HG02678 (cell line): Measurements from ENCODE around the gene NTNG2.

Source experiments
- ATAC-seq: cut with Tn5 transposase; IDR thresholded peaks from one replicate; pipeline ENCODE4 v1.9.1; 2021; ENCODE audit warnings: mild to moderate bottlenecking, moderate library complexity; ENCODE audit not compliant: unreplicated experiment

Gene NTNG2

GRCh38 chr9:132146039-132146438 is 15.8 kb upstream of the NTNG2 start:
- no peak for ATAC-seq

- no peak for ATAC-seq
These were observed 15.3 kb upstream of the NTNG2 start for GRCh38 chr9:132146575-132146974.

- ATAC-seq, result no peak
These were observed 14.5 kb upstream of the NTNG2 start for GRCh38 chr9:132147331-132147730.

DNA sequence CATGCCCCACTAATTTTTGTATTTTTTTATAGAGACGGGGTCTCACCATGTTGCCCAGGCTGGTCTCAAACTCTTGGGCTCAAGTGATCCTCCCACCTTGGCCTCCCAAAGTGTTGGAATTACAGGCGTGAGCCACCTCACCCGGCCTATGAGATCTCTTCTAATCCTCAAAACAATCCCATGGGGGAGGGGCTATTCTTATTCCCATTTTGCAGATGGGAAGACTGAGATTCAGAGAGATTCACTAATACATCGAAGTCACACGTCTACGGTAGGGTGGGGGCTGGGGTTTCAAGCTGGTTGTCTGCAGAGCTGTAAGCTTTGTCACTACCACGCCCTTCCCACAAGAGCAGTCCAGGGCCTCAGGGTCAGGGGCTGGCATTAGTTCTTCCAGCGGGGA is 14.0 kb upstream of the NTNG2 start:
- no peak for ATAC-seq

- no peak for ATAC-seq
These were observed 11.6 kb upstream of the NTNG2 start for GRCh38 chr9:132150256-132150655.

GRCh38 chr9:132151118-132151517 is 10.7 kb upstream of the NTNG2 start:
- ATAC-seq, result no peak

- no peak for ATAC-seq
These were observed 9.6 kb upstream of the NTNG2 start for GRCh38 chr9:132152231-132152630.

DNA sequence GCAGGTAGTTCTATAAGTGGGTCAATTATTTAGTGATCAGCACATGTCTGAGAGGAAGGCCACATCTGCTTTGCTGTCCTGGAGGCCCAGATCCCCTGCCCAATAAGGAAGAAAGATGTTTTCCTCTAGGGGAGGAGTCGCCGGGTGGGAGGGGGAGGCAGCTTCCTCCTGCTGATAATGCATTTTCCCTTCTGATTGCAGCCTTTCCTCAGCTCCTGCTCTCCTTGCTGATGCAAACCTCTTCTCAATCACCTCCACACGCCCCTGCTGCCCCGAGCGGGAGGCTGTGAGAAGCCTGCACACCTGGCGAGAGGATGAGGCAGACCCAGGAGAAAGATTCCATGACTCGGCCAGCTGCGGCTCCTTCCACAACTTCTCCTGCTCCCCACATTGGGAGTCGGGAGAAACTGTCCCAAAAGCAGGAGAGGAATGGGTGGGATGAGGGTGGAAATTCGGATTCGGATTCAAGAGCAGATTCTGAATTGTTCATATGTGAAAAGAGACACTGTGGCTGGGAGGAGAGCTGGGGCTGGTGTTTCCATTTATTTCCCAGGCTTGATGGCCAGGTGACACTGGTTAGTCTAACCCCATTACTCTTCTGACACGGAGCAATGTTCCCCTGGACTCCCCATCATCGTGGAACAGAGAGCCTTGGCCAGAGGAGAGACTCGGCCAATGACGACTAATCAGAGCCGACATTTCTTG is 6.8 kb upstream of the NTNG2 start:
- ATAC-seq, result no peak

DNA sequence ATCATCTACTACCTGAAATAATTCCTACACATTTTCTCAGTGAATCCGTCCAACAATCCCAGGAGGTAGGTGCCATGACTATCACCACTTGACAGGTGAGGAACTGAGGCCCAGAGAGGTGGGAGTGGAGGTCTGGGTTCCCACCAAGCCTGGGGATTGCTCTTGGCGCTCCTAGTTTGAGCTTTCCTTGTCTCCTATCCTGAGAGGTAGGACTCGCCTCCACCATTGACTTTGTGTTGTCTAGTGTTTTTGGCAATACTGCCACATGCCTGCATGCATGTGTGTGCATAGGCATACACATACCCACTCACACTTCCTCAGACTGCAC is 6.3 kb upstream of the NTNG2 start:
- ATAC-seq, result no peak

- ATAC-seq, result no peak
These were observed 5.6 kb upstream of the NTNG2 start for GRCh38 chr9:132156262-132156661.

DNA sequence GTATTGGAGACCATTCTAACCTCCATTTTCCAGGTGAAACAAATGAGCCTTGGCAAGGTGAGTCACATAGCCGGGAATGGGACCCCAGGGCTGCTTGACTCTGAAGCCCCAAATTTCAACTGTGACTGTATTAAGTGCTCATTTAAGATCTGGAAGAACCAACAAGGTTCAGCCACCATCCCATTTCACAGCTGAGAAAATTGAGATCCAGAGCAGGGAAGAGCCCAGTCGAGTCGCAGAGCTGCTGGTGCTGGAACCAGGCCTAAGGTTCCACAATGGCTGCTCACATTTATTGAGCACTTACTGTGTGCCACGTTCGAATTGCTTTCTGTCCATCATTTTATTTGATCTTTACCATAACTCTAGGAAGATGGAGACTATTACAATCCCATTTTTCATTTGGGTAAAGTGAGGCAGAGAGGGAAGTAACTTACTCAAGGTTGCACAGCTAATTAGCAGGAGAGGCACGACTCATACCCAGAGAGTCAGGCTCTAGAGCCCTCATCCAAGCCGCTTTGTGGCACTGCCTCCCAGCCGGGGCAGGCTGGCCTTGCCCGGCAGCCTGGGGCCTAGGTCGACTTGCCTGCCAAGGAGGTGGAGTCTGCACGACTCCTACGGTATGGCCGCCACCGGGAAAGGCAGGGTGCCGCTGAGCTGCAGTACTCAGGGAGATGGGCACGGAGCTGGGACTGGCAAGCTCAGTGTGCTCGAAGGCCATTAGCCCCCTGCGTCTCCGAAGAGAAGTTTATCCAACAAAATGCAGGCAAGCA is 4.3 kb upstream of the NTNG2 start:
- no peak for ATAC-seq

- ATAC-seq, result no peak
These were observed 786 bp upstream of the NTNG2 start for GRCh38 chr9:132160802-132161742.

DNA sequence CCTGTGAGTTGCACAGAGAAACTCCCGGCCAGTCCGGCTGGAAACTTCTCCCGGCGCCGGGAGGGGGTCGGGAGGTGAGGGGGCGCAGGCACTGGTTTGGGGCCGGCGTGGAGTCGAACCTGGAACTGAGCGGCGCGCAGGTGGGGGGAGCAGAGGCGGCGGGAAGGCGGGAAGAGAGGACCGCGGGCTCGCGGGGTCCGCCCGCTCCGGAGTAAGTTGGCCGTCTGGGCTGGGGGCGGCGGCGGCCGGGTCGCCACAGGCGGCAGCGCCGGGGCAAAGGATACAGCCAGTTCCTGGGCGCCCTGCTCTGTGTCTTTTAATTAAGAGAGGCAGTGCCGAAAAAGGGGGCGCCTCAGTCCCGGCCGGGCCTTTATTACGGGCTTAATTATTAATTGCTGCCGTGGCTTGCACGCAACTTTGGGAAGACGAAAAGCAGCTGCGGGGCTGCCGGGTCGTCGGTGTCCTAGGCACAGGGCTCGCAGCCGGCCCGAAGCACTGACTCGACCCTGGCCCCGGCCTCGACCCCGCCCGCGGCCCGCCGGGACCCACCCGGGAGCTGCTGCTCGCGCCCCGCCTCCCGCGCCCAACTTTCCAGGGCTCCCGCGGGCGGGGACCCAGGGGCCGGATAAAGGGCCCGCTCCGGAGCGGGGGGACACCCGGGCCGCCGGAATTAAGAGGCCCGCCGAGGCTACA is 1.1 kb downstream of the NTNG2 start:
- no peak for ATAC-seq

GRCh38 chr9:132163457-132163875 is 1.6 kb downstream of the NTNG2 start:
- ATAC-seq, result no peak

- no peak for ATAC-seq
These were observed 2.2 kb downstream of the NTNG2 start for GRCh38 chr9:132163876-132164603.

GRCh38 chr9:132164604-132165362 is 2.9 kb downstream of the NTNG2 start:
- ATAC-seq, result no peak

DNA sequence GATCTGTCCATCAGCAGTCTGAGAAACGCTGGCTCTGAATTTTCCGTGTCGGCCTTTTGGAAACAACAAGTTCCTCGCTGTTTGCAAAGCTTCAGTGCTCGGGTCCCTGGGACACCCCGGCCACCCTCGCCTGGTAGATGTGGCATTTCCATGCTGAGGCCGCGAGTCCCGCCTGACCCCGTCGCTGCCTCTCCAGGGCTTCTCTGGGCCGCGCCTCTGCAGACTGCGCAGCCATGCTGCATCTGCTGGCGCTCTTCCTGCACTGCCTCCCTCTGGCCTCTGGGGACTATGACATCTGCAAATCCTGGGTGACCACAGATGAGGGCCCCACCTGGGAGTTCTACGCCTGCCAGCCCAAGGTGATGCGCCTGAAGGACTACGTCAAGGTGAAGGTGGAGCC is 4.7 kb downstream of the NTNG2 start:
- no peak for ATAC-seq

DNA sequence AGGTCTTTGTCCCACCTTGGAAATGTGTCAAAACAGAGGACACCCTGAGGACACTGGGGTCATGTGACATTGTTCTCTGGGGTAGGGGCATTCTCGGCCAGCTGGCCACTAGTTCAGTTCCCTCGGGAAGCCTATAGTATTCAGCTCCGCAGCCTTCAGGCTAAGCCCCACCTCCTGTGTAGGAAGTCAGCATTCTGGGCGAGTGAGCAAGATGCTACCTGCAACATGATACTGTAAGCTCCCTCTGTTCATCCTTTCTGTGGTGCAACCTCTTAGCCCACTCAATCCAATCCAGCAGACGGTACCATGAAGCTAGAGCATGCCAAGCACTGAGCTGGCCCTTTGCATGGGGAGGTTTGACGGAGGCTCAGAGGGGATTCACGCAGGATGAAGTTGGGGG is 5.3 kb downstream of the NTNG2 start:
- no peak for ATAC-seq

GRCh38 chr9:132168347-132168746 is 6.5 kb downstream of the NTNG2 start:
- no peak for ATAC-seq

- ATAC-seq, result no peak
These were observed 7.0 kb downstream of the NTNG2 start for GRCh38 chr9:132168851-132169250.
